ENCODE measurements around the gene GPR31.

- TF ChIP-seq CTCF (IDR thresholded peaks at IDR 0.05; ENCODE audit: low read length) (no peak), EZH2 (IDR thresholded peaks at IDR 0.05; ENCODE audit: borderline replicate concordance, low read length) (no peak)
Observed at GRCh38 chr6:167112421-167112820, 45.4 kb downstream of the GPR31 start.

Data from OCI-LY1 (cell line).